ENCODE results near the gene RNU1-4.
"Not testable (repeated sequence)": the region's sequence is repeated elsewhere in the genome, so short reads cannot be mapped to it uniquely, and the experiment has no call there.

The RNU1-4 gene

DNA sequence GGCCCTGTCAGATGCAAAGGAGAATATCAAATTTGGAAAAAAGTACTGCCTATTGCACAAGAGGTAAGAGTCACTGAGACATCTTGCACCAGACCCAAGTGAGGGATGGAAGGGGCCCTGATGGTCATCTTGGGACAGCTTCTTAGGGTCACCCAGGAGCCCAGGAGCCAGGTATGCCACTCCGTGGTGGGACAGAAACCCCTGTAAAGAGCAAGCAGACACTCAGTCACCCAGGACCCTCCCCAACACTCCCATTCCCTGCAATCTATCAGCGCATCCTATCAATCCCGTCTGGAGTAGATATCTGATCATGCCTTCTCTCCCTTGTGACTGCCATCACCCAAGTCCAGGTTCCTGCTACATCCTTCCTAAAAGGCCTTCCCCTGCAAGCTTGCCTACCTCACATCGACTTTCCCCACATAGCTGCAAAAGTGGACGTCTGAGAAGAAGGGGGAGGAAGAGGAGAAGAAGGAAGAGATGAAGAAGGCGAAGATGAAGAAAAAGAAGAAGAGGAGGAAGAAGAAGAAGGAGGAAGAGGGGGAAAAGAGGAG, 30.7 kb downstream of the RNU1-4 start:
- not testable (repeated sequence) for DNase-seq

DNA sequence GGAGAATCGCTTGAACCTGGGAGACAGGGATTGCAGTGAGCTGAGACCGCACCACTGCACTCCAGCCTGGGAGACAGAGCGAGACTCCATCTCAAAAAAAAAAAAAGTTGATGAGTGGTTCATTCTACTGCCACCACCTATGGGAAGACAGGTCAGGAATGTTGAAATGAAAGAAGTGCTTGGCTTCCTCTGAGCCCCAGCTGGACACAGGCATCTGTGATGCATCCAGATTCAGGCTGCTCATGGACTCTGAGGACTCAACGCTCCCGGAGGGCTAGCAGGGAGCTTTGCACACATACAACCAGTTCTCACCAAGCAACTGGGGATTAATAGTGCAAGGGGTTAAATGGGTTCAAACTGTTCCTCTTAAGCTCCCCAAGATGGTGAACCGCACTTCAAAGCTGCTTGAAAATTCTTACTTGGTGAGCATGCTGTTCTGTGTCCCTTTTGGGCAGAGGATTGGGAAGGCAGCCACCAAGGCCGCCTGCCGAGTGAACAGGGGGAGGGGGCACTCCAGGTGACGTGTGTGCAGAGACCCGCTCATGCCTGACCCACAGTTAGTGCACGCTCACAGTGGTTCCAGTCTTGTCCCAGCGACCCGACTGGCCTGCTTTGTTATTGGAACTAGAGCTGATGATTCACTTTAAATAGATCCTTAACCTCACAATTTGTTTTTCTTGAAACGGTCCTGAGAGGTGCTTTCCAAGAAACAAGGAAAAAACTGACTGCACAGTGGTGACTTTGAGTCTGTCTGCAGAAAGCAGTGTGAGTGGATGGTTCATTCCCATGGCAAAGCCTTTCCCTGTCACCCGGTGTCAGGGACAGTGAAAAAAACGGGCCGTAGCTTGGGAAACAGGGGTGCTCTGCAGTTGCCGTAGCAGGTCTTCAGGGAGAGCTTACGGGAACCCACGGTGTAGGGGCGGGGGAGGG, 32.2 kb downstream of the RNU1-4 start:
- not testable (repeated sequence) for DNase-seq

DNA sequence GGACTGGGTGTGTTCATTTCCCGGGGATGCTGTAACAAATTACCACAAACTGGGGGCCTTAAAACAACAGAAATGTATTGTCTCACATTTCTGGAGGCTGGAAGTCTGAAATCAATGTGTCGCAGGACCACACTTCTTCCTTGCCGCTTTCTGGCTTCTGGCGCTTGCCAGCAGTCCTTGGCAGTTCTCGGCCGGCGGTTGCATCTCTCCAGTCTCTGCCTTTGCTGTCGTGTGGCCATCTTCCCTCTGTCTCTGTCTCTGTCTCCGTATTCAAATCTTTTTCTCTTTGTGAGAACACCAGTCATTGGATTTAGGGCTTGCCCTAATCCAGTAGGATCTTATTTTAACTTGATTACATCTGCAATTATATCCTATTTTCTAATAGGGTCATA, 32.9 kb downstream of the RNU1-4 start:
- DNase-seq: not testable (repeated sequence)

DNA sequence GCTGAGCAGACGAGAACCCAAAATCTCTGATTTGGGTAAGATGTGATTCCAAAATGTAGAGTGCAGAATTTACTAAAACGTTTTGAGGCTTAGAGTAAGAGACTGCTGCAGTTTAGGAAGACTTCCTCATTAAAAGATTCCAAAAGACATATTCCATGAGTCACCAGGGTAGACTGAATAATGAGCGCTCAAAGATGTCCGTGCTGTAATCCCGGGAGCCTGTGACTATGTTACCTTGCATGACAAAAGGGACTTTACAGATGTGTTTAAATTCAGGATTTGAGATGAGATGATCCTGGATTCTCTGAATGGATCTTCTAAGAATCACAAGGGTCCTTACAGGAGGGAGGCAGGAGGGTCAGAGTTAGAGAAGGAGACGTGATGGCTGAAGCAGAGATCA, 33.4 kb downstream of the RNU1-4 start:
- DNase-seq: not testable (repeated sequence)

DNA sequence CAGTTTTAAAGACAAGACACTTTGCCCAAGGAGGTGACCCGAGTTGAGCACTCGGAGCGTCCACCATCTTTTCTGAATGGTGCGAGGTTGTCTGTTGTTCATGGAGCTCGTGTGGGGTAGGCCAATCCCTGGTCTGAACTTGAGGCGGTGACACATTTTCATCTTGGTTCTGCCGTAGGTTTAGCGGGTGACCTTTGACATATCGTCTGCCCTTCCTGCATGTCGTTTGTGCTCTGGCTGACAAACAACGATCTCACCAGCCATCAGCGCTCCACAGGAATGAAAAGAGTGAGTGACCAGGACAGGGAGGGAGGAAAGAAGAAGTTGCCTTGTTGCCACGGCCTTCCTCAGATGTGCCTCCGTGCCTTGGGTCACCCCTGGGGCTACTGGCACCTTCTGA, 34.5 kb downstream of the RNU1-4 start:
- DNase-seq: not testable (repeated sequence)

DNA sequence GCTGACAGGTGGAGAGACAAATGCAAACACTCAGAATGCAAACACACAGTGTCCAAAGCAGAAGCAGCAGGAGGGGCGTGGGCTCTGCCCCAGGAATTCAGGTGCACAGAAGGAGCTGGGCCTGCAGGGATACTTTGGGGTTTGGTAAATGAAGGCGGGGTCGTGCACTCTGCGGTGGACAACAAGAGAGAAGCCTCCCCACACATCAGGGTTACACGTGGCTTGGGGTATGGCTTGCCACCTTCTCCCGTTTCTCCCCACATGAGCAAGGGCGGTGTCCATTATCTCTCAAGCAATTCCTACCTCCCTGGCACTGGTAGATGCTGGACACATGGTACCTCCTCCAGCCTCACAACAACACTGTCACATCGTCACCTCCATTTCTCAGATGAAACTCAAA, 35.0 kb downstream of the RNU1-4 start:
- not testable (repeated sequence) for DNase-seq

DNA sequence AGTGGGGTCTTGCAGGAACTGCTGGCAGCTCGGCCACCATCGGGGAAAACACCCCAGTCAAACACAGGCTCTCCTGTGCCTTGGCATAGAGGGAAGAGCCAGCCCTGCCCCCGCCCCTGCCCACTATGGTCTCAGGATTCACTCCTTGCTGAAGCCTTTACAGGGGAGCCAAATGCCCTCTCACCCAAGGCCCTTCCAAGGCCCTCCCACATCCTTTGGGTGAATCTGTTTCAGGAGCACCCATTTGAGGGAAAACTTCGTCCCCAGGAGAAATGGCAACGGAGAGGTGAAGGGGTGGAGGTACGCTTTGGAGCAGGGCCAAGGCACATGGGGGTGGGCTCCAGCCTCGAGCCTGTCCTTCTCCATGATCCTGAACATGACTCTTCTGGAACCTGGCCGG, 35.9 kb downstream of the RNU1-4 start:
- not testable (repeated sequence) for DNase-seq

DNA sequence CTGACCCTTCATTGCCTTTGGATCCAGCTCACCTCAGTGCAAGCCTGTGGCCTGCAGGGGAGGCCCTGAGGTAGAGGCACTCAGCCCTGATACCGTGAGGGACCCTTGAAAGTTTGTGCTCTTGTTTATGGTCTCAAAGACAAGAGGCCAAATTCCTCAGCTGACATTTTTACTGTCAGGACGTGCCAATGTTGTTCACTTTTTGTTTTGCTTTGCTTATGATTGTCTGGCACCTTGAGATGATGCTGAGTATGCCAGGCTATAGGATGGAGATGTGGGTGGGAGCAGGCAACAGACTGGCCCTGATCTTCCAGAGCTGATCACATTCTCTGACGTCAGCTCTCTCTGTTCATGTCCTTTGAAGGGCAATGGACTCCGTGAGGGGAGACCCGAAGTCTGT, 36.5 kb downstream of the RNU1-4 start:
- not testable (repeated sequence) for DNase-seq

DNA sequence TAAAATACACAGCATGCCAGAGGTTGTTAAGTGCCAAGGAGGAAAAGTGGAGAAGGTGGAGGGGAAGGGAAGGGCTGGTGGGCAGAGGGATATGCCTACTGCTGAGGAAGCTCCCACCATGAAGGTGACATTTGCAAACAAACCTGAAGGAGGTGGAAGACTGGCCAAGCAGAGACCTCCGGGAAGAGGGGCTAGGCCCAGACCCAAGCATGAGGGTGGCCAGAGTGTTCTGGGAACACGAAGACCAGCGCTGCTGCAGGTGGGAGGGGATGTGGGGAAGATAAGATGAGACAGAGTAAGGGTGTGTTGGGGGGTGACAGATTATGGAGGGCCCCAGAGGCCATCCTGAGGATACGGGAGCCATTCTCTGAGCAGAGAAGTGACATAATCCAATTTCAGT, 37.5 kb downstream of the RNU1-4 start:
- not testable (repeated sequence) for DNase-seq

DNA sequence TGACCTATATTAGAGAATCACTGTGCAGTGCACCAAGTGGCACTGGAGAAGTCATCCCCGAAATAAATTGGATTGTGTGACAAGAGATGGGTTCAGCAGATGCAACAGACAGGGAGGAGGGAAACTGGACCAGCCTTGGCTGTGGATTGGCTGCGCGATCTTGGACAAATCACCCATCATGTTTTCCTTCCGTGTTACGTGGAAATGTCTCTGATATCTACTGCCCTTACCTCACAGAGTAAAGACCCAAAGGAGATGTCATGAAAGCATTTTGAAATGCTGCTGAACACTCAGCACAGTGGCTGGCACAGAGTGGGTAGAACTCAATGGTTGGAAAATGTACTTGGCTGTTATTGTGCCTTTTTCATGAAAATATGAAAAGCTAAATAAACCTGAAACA, 39.2 kb downstream of the RNU1-4 start:
- not testable (repeated sequence) for DNase-seq

DNA sequence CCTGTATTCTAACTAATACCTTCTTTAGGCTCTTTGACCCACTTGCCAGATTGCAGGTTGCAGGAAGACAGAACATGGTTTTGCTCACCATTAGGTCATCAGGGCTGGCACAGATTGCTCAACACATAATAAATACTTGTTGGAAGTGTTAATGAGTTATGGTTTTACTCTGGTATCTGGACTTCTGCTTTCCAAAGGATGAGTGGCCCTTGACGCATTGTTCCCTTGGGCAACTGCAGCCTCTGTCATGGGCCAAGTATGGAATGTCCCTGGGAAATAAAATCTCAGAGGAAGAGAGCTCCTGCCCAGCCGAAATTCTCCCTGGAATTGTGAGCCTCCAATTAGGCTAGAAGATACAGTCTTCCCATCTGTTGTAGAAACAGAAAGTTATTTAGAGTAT, 40.7 kb downstream of the RNU1-4 start:
- not testable (repeated sequence) for DNase-seq

DNA sequence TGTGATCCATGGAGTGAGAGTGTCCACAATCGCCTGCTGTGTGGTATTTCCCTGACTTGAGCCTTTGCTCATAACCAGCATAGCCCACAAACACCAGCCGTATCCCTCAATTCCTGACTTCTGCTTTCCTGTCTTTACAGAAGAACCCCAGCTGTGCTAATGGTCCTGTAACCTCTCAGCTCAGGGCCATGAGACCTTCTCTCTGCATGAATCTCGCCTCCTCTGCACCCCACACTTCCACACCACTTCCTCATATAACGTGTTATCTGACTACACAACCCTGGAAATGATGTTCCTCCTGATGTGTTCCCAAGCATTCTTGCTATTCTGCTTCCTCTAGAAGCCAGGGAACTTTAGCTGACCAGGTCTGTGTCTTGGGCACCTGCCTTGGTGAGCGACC, 41.3 kb downstream of the RNU1-4 start:
- DNase-seq: not testable (repeated sequence)

DNA sequence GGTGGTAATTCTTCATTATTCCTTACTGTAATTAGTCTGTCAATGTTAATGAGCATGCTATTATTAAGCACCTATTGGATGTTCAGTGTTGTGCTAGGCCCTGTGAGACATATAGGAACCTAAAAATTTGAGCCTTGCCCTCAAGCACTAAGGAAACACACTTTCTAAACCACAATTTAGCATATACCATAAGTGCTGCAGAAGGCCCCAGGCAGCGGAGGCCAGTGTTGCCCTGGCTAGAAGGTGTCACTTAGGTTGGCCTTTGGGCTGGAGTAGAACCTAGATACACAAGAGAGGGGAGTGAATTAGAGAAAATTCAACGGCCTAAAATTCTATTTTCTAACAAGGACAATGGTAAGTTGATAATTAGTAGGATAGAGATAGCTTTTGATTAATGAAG, 44.6 kb downstream of the RNU1-4 start:
- not testable (repeated sequence) for DNase-seq

DNA sequence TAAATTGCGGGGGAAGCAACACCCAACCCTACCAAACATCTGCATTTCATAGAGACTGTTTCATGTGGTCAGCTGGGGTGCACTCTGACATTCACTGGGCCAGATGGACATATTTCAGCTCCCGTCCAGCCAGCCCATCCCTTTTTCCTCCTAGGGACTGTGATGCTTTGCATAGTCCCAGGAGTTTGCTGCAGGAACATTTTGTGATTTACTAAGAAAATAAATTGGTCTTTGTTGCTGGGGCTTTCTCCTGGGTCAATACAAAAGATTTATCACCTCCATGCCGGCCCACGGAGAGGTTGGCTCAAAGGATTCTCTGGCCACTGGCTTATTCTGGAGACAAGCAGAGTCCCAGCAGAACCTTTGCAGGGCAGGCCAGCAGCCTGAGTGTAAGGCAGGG, 46.0 kb downstream of the RNU1-4 start:
- DNase-seq: not testable (repeated sequence)

DNA sequence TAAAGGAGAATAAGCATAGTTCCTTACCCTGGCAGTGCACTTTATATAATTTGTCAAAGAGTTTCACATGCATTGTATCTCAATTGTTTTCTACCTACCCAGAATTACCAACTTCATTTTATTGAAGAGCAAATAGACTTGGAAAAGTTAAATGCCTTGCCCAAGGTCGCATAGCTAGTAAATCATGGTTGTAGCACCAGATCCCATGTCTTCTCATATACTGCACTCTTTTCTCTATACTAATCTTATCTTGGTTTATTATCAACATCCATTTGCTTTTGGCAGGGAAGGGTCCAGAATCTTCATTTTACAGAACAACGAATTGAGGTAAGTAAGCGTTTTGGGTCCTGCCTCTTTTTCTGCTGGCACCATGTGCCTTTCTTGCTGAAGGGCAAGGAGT, 46.9 kb downstream of the RNU1-4 start:
- DNase-seq: not testable (repeated sequence)

DNA sequence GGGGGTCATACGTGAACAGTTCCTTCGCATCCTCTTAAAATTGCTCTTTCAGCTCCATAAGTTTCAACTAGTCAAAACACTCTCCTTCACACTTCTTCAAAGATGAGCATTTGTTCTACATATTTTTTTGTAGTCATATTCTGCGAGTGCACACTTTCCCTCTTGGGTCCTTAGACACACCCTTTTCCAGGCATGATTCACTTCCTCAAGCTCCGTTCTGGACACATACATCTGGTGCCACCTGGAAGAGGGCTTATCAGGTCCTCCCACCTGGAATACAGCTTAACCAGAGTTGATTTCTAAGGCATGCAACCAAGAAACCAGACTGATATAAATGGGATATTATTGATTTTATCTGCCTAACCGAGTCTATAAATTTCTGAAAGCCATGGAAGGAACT, 47.4 kb downstream of the RNU1-4 start:
- DNase-seq: not testable (repeated sequence)
